ENCODE data around the gene ZFP36. TPM values are rescaled to one million over a fixed set of nuclear protein-coding genes. Genes with fewer than 3 reads are reported as not detected.

Gene ZFP36
- total RNA-seq, 4 donors from 2014 or later = 32.4 to 109 (median 62.4) TPM

DNA sequence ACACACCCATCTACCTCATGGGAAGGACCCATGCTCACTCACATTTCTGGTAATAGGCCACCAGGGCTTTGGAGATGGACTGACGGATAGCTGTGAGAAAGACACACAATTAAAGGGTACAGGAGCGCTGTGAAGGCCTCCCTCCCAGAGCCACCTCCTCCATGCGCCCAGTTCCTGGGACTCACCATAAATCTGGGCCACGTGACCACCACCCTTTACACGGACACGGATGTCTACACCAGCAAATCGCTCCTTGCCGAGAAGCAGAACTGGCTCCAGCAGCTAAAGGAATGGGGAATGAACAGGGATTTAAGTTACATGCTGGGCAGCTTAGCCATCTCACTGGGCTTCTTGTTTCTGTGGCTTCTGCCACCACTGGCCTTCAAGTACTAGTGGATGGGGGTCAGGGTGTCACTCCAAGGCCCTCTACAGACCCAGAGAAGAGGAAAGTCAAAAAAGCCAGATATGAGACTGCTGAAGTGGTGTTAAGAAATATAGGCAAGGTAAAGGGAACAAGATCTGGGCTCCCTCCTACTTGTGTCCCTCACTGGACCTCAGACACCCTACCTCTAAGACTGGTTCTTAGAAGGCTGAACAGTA lies 26.9 kb downstream of the ZFP36 start:
- Histone ChIP-seq H3K4me1 (peaks cover 19 to 42% of the 10 kb centered on the region in 2 donors), H3K9me3 (no peaks in the 10 kb centered on the region), H3K27ac (no peak overlapping the region), H3K36me3 (peaks cover 21 to 24% of the 10 kb centered on the region in 2 donors), H3K27me3 (no peaks in the 10 kb centered on the region), H3K4me3 (replicated peaks in 1 of 3) (no peak overlapping the region)
- TF ChIP-seq, protein P1, sequence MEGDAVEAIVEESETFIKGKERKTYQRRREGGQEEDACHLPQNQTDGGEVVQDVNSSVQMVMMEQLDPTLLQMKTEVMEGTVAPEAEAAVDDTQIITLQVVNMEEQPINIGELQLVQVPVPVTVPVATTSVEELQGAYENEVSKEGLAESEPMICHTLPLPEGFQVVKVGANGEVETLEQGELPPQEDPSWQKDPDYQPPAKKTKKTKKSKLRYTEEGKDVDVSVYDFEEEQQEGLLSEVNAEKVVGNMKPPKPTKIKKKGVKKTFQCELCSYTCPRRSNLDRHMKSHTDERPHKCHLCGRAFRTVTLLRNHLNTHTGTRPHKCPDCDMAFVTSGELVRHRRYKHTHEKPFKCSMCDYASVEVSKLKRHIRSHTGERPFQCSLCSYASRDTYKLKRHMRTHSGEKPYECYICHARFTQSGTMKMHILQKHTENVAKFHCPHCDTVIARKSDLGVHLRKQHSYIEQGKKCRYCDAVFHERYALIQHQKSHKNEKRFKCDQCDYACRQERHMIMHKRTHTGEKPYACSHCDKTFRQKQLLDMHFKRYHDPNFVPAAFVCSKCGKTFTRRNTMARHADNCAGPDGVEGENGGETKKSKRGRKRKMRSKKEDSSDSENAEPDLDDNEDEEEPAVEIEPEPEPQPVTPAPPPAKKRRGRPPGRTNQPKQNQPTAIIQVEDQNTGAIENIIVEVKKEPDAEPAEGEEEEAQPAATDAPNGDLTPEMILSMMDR (IDR thresholded peaks at IDR 0.05) = no peak
- TF ChIP-seq POLR2A (IDR thresholded peaks at IDR 0.05) = no peak
- WGBS, 2 donors = 90 to 99% methylated on average over 8 of the region's 8 CpGs
- DNase-seq = no peak
- intact Hi-C loops (cut with DNase I) = no loop called here

DNA sequence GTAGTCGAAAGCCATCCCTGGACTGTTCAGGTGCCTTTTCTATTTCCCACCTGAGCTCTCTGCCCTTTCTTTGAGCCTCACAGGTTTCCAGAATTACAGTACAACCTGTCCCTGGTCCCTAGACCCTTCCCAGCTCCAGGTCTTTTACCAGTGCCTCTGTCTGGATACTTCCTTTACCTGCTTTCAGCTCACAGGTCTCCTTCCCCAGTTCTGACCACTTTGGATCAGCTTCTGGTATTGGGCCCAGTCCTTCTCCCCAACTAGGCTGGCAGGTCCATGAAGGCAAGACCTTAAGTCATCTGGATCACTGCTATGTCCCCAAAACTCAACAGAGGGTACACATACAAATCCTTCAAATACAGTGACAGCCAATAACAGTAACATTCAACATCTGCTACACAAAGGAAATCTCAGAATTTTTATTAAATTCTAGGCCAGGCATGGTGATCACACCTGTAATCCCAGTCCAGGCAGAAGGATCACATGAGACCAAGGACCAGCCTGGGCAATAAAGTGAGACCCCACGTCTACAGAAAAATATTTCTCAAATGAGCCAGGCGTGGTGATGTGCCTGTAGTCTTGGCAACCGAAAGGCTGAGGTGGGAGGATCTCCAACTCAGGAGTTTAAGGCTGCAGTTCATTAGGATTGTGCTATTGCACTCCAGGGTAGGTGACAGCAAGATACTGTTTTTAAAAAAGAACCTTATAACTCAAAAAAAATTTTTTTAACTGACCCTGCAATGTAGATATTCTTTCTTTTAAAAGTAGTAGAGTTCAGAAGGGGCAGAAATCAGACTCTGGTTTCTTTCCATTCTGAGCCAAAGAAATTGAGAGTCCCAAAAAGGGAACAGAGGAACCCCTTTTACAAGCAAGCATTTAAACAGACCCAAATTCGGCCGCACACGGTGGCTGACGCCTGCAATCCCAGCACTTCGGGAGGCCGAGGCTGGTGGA lies 27.8 kb downstream of the ZFP36 start:
- TF ChIP-seq POLR2A (IDR thresholded peaks at IDR 0.05) = no peak
- TF ChIP-seq, protein P1 (IDR thresholded peaks at IDR 0.05) = no peak
- H3K36me3 ChIP-seq = peaks cover 21 to 24% of the 10 kb centered on the region in 2 donors
- DNase-seq = no peak
- 50 to 78% methylated on average over 10 of the region's 10 CpGs for WGBS, 2 donors
- peaks cover 19 to 35% of the 10 kb centered on the region in 2 donors for H3K4me1 ChIP-seq
- no peaks in the 10 kb centered on the region for H3K27me3 ChIP-seq
- H3K27ac ChIP-seq = peak overlapping the region in 2 of 3 donors; percentile 64 to 76
- intact Hi-C loops (cut with DNase I) = no loop called here
- H3K9me3 ChIP-seq = no peaks in the 10 kb centered on the region
- H3K4me3 ChIP-seq (replicated peaks in 1 of 3) = peak overlapping the region in 1 of 3 donors; percentile 99

DNA sequence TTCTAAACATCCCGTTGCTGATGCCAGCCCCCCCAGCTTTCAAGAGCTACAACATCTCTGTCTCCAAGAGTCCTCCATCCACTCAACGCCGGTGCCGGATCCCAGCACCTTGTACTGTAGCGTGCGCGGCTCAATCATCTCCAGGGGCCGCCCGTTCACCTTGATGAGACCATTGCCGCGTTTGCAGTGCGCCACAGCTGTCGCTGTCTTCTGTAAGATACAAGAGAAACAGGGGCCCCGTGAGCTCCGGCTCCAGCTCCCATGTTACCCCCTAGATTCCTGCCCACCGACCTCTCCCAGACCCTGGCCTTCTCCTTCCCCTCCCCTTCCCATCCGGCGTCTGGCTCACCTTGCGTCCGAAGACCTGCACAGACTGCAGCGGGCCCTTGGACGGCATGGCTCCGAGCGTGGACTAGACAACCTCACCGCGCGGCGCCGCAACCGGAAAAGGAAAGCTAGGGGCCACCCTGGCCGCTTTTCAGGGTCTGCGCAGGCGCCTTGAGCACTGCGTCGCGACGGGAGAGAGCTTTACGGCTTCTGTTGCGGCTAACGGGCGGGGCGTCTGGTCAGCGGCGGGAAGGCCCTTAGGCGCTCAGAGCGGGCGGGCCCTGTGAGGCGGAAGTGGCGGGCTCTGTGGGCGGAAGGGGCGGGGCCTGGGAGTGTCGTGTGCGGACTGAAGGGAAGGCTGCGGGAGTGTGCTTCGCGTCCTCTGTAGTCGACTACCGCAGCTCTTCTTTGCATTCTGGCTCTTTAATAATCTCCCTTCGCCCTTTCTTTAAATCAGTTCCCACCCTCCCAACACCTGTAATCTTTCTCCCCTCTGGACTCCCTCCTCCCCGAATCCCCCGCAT lies 29.1 kb downstream of the ZFP36 start, which contains the start of gene RPS16:
Gene RPS16, minus strand, starts transcription at position 451 of the 851 bp plus-strand sequence. Its CDS starts 54 bp downstream, at position 397.
- DNase-seq = peak; percentile 98
- Histone ChIP-seq H3K36me3 (peaks cover 21 to 24% of the 10 kb centered on the region in 2 donors), H3K27me3 (no peaks in the 10 kb centered on the region), H3K9me3 (no peaks in the 10 kb centered on the region), H3K4me3 (replicated peaks in 1 of 3) (peak within 1 kb of the TSS; percentile 87 to 99 (median 97)), H3K27ac (peak within 1 kb of the TSS; percentile 71 to 81 (median 76)), H3K4me1 (peaks cover 18 to 30% of the 10 kb centered on the region in 2 donors)
- peak; percentile 60 to 94 for TF ChIP-seq POLR2A (IDR thresholded peaks at IDR 0.05)
- TF ChIP-seq, protein P1 (IDR thresholded peaks at IDR 0.05) = peak in 1 of 6 experiments; percentile 4
- intact Hi-C loops (cut with DNase I) = no loop called here
- WGBS, 2 donors = 0 to 1% methylated on average over 29 to 37 of the region's 61 CpGs

DNA sequence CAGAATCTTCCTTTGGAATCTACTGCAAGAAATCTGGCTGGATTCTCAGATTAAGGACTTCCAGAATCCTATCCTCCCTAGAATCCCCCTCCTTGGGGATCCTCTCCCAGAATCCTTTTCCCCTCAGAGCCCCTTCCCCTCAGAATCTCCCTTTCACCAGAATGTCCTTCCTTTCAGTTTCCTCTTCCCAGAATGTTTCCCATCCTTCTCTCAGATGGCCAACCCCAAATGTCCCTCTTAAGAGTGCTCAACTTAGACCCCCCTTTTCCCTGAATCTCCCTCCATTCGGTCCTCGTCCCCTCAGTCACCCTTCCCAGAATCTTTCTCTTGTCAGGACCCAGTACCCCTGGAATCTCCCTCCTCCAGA lies 29.7 kb downstream of the ZFP36 start:
- Histone ChIP-seq H3K27me3 (no peaks in the 10 kb centered on the region), H3K4me1 (peaks cover 13 to 25% of the 10 kb centered on the region in 2 donors), H3K36me3 (peaks cover 21 to 24% of the 10 kb centered on the region in 2 donors), H3K9me3 (no peaks in the 10 kb centered on the region), H3K4me3 (replicated peaks in 1 of 3) (peak overlapping the region in 2 of 3 donors; percentile 71 to 99), H3K27ac (peak overlapping the region; percentile 47 to 81 (median 71))
- TF ChIP-seq, protein P1 (IDR thresholded peaks at IDR 0.05) = no peak
- no peak for TF ChIP-seq POLR2A (IDR thresholded peaks at IDR 0.05)
- DNase-seq = no peak
- intact Hi-C loops (cut with DNase I) = no loop called here
- WGBS, 2 donors = 0 to 2% methylated on average over 2 of the region's 2 CpGs
